A549 (cell line): ENCODE results near the gene PARD3B. TPM values are rescaled to one million over a fixed set of nuclear protein-coding genes. Genes with fewer than 3 reads are reported as not detected.

Experiments used
- ATAC-seq, 2 experiments: fragments of 200-7000 bp in 1 of 2; fragments of >200 bp in 1 of 2; cut with Nextera tagmentation in 1 of 2; cut with Tn5 transposase in 1 of 2; 3 replicates each; pipeline versions ENCODE4 v1.8.0 to v1.9.1; 2018 to 2020; ENCODE audit warnings: mild to moderate bottlenecking in 1 of 2, moderate library complexity in 1 of 2
- CTCF ChIA-PET: fragments of 300-600 bp; sonication (Branson Sonifier 250); formaldehyde crosslinking; extraction: SDS; loops from one replicate; lab custom pipeline; 2021; ENCODE audit warnings: antibody characterized with exemption, inconsistent platforms; lab: Yijun Ruan, JAX
- POLR2A ChIA-PET: fragments of 350-600 bp; formaldehyde crosslinking; extraction: SDS; loops from one replicate; lab custom pipeline; 2021; ENCODE audit warnings: antibody characterized with exemption, inconsistent platforms; lab: Yijun Ruan, JAX
- DNase-seq, 2 experiments: peaks; one replicate each; pipeline versions ENCODE4 v3.0.0 to v3.0.0-alpha.2; 2011 to 2016; ENCODE audit warnings: low read depth in 1 of 2, low spot score in 1 of 2
- FAIRE-seq: peaks from 2 replicates; lab custom pipeline; 2011; peaks lifted over from hg19 to GRCh38; lab: Jason Lieb, UNC
- H3K27ac ChIP-seq, 2 experiments: fragments of >200 bp; sonication (Bioruptor Twin); formaldehyde crosslinking; 3 replicates each; pipeline ENCODE4 v1.5.1; 2016 to 2017
- H3K4me1 ChIP-seq: fragments of >200 bp; sonication (Bioruptor Twin); formaldehyde crosslinking; 3 replicates; pipeline ENCODE4 v1.6.1; 2016
- H3K4me2 ChIP-seq: fragments of >200 bp; sonication (Bioruptor Twin); formaldehyde crosslinking; 3 replicates; pipeline ENCODE4 v1.6.1; 2016
- H3K4me3 ChIP-seq: fragments of >200 bp; sonication (Bioruptor Twin); formaldehyde crosslinking; 3 replicates; pipeline ENCODE4 v1.5.1; 2016
- H3K9me3 ChIP-seq: fragments of >200 bp; sonication (Bioruptor Twin); formaldehyde crosslinking; 3 replicates; pipeline ENCODE4 v1.6.1; 2016
- BHLHE40 ChIP-seq: IDR thresholded peaks from 2 replicates; pipeline ENCODE4 v1.6.1; 2012; ENCODE audit warnings: low read depth, low read length, inconsistent platforms
- CEBPB ChIP-seq, 2 experiments: fragments of >200 bp in 1 of 2; sonication (Bioruptor Twin) in 1 of 2; formaldehyde crosslinking in 1 of 2; IDR thresholded peaks; 2 replicates each; pipeline ENCODE4 v1.6.1; 2012 to 2016
- CHD4 ChIP-seq: fragments of 200-600 bp; sonication (generic); IDR thresholded peaks from 2 replicates; pipeline ENCODE4 v1.6.1; 2016; ENCODE audit warnings: antibody characterized with exemption, mild to moderate bottlenecking, borderline replicate concordance
- FOSL2 ChIP-seq, 2 experiments: fragments of 450-650 bp in 1 of 2; fragments of >200 bp in 1 of 2; sonication (Bioruptor Twin) in 1 of 2; formaldehyde crosslinking; IDR thresholded peaks; 2 replicates each; pipeline versions ENCODE4 v1.5.0 to v1.6.1; 2016 to 2020; ENCODE audit warnings: mild to moderate bottlenecking in 1 of 2, moderate library complexity in 1 of 2
- FOXS1 ChIP-seq: fragments of 250-450 bp; sonication (Bioruptor Pico); IDR thresholded peaks from 2 replicates; pipeline ENCODE4 v1.5.0; 2020; ENCODE audit warnings: mild to moderate bottlenecking, moderate library complexity
- HOXA7 ChIP-seq: fragments of 250-450 bp; sonication (Bioruptor Pico); IDR thresholded peaks from 2 replicates; pipeline ENCODE4 v1.5.0; 2020; ENCODE audit warnings: mild to moderate bottlenecking, moderate library complexity
- HOXB13 ChIP-seq: fragments of 250-450 bp; sonication (Bioruptor Pico); IDR thresholded peaks from 2 replicates; pipeline ENCODE4 v1.5.0; 2020; ENCODE audit warnings: low read depth, mild to moderate bottlenecking, moderate library complexity
- JUN ChIP-seq, 2 experiments: fragments of >200 bp; sonication (Bioruptor Twin); formaldehyde crosslinking; IDR thresholded peaks; 2 replicates in 1 of 2; 3 replicates in 1 of 2; pipeline ENCODE4 v1.6.1; 2016 to 2017
- JUNB ChIP-seq: fragments of >200 bp; sonication (Bioruptor Twin); formaldehyde crosslinking; IDR thresholded peaks from 2 replicates; pipeline ENCODE4 v1.6.1; 2016
- KDM1A ChIP-seq: fragments of 200-600 bp; sonication (generic); IDR thresholded peaks from 2 replicates; pipeline ENCODE4 v1.6.1; 2016; ENCODE audit warnings: low read depth, mild to moderate bottlenecking
- KDM5A ChIP-seq: fragments of 200-600 bp; sonication (generic); IDR thresholded peaks from 2 replicates; pipeline ENCODE4 v1.6.1; 2016; ENCODE audit warnings: antibody characterized with exemption, mild to moderate bottlenecking
- MAFK ChIP-seq: fragments of 450-650 bp; IDR thresholded peaks from 2 replicates; pipeline ENCODE4 v1.6.1; 2014; ENCODE audit not compliant: partially characterized antibody
- MYC ChIP-seq: IDR thresholded peaks from 2 replicates; pipeline ENCODE4 v1.6.1; 2012; ENCODE audit warnings: mild to moderate bottlenecking, inconsistent platforms, low read length, improper control_type of control experiment, borderline replicate concordance
- NFE2L2 ChIP-seq: fragments of 150-350 bp; conservative IDR thresholded peaks from 2 replicates; pipeline ENCODE4 v1.6.1; 2014; ENCODE audit warnings: low read length
- PHF8 ChIP-seq: fragments of 200-600 bp; sonication (generic); IDR thresholded peaks from 2 replicates; pipeline ENCODE4 v1.6.1; 2016; ENCODE audit warnings: low read depth, mild to moderate bottlenecking, antibody characterized with exemption, moderate library complexity, borderline replicate concordance
- POLR2A ChIP-seq: IDR thresholded peaks from 2 replicates; pipeline ENCODE4 v1.6.1; 2012; ENCODE audit warnings: mild to moderate bottlenecking, low read length
- RAD21 ChIP-seq, 2 experiments: fragments of >200 bp in 1 of 2; sonication (Bioruptor Twin) in 1 of 2; formaldehyde crosslinking in 1 of 2; IDR thresholded peaks in 1 of 2; conservative IDR thresholded peaks in 1 of 2; 2 replicates in 1 of 2; 3 replicates in 1 of 2; pipeline ENCODE4 v1.6.1; 2012 to 2018; ENCODE audit warnings: inconsistent platforms in 1 of 2
- RARB ChIP-seq: fragments of 250-450 bp; sonication (Bioruptor Pico); IDR thresholded peaks from 2 replicates; pipeline ENCODE4 v1.8.0; 2021; ENCODE audit warnings: mild to moderate bottlenecking, moderate library complexity
- RCOR1 ChIP-seq: fragments of 150-350 bp; IDR thresholded peaks from 2 replicates; pipeline ENCODE4 v1.6.1; 2014; ENCODE audit warnings: antibody characterized with exemption, low read length, low read depth
- RNF2 ChIP-seq: fragments of 200-600 bp; sonication (generic); IDR thresholded peaks from 2 replicates; pipeline ENCODE4 v1.6.1; 2016; ENCODE audit warnings: low read depth, mild to moderate bottlenecking, antibody characterized with exemption, moderate library complexity, borderline replicate concordance
- SMC3 ChIP-seq: fragments of >200 bp; sonication (Bioruptor Twin); formaldehyde crosslinking; IDR thresholded peaks from 3 replicates; pipeline ENCODE4 v1.6.1; 2018; ENCODE audit warnings: inconsistent platforms
- SREBF2 ChIP-seq: fragments of 450-650 bp; IDR thresholded peaks from 2 replicates; pipeline ENCODE4 v1.6.1; 2014; ENCODE audit warnings: mild to moderate bottlenecking, moderate library complexity
- TFCP2L1 ChIP-seq: fragments of 250-450 bp; sonication (Bioruptor Pico); IDR thresholded peaks from 2 replicates; pipeline ENCODE4 v1.5.0; 2021; ENCODE audit warnings: mild to moderate bottlenecking
- TP53 ChIP-seq: fragments of 250-450 bp; sonication (Bioruptor Pico); IDR thresholded peaks from 2 replicates; pipeline ENCODE4 v1.5.0; 2021; ENCODE audit warnings: mild to moderate bottlenecking, moderate library complexity
- ZC3H11A ChIP-seq: fragments of 450-650 bp; IDR thresholded peaks from 2 replicates; pipeline ENCODE4 v1.6.1; 2014; ENCODE audit warnings: antibody characterized with exemption, mild to moderate bottlenecking
- ZFP36 ChIP-seq: fragments of 450-650 bp; IDR thresholded peaks from 2 replicates; pipeline ENCODE4 v1.6.1; 2014; ENCODE audit warnings: borderline replicate concordance; ENCODE audit not compliant: partially characterized antibody
- ZNF302 ChIP-seq: fragments of 250-450 bp; sonication (Bioruptor Pico); IDR thresholded peaks from 2 replicates; pipeline ENCODE4 v1.9.0; 2021; ENCODE audit warnings: inconsistent platforms, mild to moderate bottlenecking, moderate library complexity
- ZSCAN20 ChIP-seq: fragments of 250-450 bp; sonication (Bioruptor Pico); IDR thresholded peaks from 2 replicates; pipeline ENCODE4 v1.8.0; 2022; ENCODE audit warnings: mild to moderate bottlenecking, moderate library complexity
- WGBS: methylation state at CpG from one replicate; pipeline ENCODE4 v1.1.6; 2017; ENCODE audit errors: missing lambda C conversion rate; 5-methylcytosine and 5-hydroxymethylcytosine counted together
- polyA plus RNA-seq, 4 experiments: library from polyadenylated mRNA; depleted of rRNA in 3 of 4; stranded (reverse); fragments of >200 nt; fragmentation: RNase III in 1 of 4; extraction: RNeasy Plus Mini Kit Qiagen cat#74134 plus additional on column Dnase treatment in 1 of 4; gene quantifications; 2 replicates in 3 of 4; 3 replicates in 1 of 4; pipeline ENCODE4 v1.2.3, GENCODE V29; 2011 to 2017
- TF ChIP-seq, protein P1 (sequence below): fragments of >200 bp; sonication (Bioruptor Twin); formaldehyde crosslinking; IDR thresholded peaks from 2 replicates; pipeline ENCODE4 v1.6.1; 2016
- TF ChIP-seq, protein P2 (sequence below): fragments of 250-450 bp; sonication (Bioruptor Pico); IDR thresholded peaks from 2 replicates; pipeline ENCODE4 v1.5.0; 2020; ENCODE audit warnings: low read depth, mild to moderate bottlenecking, moderate library complexity
- TF ChIP-seq, protein P3 (sequence below): IDR thresholded peaks from 2 replicates; pipeline ENCODE4 v1.6.1; 2012
- TF ChIP-seq, protein P4 (sequence below): fragments of >200 bp; sonication (Bioruptor Twin); formaldehyde crosslinking; IDR thresholded peaks from 3 replicates; pipeline ENCODE4 v1.6.1; 2016
- TF ChIP-seq, protein P5 (sequence below): fragments of 450-650 bp; IDR thresholded peaks from 2 replicates; pipeline ENCODE4 v1.6.1; 2014; ENCODE audit warnings: antibody characterized with exemption

The PARD3B gene
- polyA plus RNA-seq, 2 of the 4 experiments (the other 2 are of a cell fraction) = 1.2 to 2.4 TPM

DNA sequence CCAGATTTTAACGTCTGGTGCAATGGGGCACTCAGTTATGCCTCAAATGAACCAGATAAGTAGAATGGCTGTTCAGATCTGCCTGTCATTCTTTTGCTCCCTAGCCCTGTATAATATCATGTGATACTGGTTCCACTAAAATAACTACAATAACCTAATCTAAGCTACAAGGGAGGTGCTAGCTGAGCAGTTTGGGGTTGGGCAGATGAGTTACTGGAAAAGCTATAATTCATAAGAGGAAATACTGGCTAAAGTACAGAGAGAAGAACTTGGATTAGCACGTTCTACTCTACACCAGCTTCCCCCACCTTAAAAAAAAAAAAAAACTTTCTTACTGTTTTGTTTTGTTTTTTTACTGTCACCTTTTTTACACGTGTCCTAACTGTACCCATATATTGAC is 953.7 kb downstream of the PARD3B start:
- FAIRE-seq (no peak), DNase-seq (no peak), ATAC-seq (no peak)
- Histone ChIP-seq H3K4me3 (no peak overlapping the region), H3K27ac (no peak overlapping the region), H3K9me3 (no peaks in the 10 kb centered on the region), H3K4me1 (no peaks in the 10 kb centered on the region), H3K4me2 (no peak overlapping the region)
- CTCF ChIA-PET = no interaction called here
- POLR2A ChIA-PET = no interaction called here
- TF ChIP-seq CHD4 = no peak
- no peak for TF ChIP-seq PHF8
- TF ChIP-seq RAD21 (conservative IDR thresholded peaks at IDR 0.05 in 1 of 2, IDR thresholded peaks at IDR 0.05 in 1 of 2) = no peak
- TF ChIP-seq KDM5A = no peak
- TF ChIP-seq JUNB = no peak
- TF ChIP-seq TFCP2L1 (CRISPR knock-in tag) = no peak
- TF ChIP-seq SMC3 = no peak
- TF ChIP-seq SREBF2 = no peak
- TF ChIP-seq TP53 (CRISPR knock-in tag) = no peak
- no peak for TF ChIP-seq CEBPB (IDR thresholded peaks at IDR 0.05)
- TF ChIP-seq KDM1A = no peak
- TF ChIP-seq FOXS1 (CRISPR knock-in tag) = no peak
- TF ChIP-seq, protein P1, sequence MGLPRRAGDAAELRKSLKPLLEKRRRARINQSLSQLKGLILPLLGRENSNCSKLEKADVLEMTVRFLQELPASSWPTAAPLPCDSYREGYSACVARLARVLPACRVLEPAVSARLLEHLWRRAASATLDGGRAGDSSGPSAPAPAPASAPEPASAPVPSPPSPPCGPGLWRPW = no peak
- TF ChIP-seq, protein P2, sequence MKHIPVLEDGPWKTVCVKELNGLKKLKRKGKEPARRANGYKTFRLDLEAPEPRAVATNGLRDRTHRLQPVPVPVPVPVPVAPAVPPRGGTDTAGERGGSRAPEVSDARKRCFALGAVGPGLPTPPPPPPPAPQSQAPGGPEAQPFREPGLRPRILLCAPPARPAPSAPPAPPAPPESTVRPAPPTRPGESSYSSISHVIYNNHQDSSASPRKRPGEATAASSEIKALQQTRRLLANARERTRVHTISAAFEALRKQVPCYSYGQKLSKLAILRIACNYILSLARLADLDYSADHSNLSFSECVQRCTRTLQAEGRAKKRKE (CRISPR knock-in tag) = no peak
- no peak for TF ChIP-seq BHLHE40
- TF ChIP-seq JUN (IDR thresholded peaks at IDR 0.05) = no peak
- TF ChIP-seq, protein P3, sequence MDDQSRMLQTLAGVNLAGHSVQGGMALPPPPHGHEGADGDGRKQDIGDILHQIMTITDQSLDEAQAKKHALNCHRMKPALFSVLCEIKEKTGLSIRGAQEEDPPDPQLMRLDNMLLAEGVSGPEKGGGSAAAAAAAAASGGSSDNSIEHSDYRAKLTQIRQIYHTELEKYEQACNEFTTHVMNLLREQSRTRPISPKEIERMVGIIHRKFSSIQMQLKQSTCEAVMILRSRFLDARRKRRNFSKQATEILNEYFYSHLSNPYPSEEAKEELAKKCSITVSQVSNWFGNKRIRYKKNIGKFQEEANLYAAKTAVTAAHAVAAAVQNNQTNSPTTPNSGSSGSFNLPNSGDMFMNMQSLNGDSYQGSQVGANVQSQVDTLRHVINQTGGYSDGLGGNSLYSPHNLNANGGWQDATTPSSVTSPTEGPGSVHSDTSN = no peak
- TF ChIP-seq HOXB13 (CRISPR knock-in tag) = no peak
- no peak for TF ChIP-seq ZFP36
- TF ChIP-seq, protein P4, sequence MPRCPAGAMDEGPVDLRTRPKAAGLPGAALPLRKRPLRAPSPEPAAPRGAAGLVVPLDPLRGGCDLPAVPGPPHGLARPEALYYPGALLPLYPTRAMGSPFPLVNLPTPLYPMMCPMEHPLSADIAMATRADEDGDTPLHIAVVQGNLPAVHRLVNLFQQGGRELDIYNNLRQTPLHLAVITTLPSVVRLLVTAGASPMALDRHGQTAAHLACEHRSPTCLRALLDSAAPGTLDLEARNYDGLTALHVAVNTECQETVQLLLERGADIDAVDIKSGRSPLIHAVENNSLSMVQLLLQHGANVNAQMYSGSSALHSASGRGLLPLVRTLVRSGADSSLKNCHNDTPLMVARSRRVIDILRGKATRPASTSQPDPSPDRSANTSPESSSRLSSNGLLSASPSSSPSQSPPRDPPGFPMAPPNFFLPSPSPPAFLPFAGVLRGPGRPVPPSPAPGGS = no peak
- 28% methylated on average over 3 of the region's 3 CpGs for WGBS

DNA sequence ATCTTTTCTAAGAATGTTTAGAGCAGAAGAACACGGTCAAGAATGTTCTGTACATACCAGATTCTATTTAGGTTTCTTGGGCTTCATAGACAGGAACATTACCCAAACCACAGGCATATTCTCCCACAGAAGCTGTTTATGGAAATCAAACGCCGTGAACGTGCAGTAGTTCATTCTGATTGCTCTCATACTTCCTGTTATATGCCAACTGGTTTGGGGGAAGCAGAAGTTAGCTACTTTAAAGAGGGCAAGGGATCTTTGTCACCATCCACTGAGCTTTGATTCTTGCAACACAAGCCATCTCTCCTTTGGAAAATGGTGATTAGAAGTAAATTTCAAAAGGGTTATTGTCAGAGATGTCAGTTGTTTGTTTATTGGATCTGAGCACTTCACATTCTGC is 954.8 kb downstream of the PARD3B start:
- CTCF ChIA-PET = interaction anchor here (0.7 kb wide), 1 partner anchor 9 kb away, joined by 3 read pairs; no protein-coding TSS in a partner anchor
- no peak for FAIRE-seq
- no peaks in the 10 kb centered on the region for H3K9me3 ChIP-seq
- ATAC-seq = no peak
- no peak overlapping the region for H3K4me2 ChIP-seq
- H3K4me1 ChIP-seq = no peaks in the 10 kb centered on the region
- H3K27ac ChIP-seq = no peak overlapping the region
- H3K4me3 ChIP-seq = no peak overlapping the region
- no peak for DNase-seq
- TF ChIP-seq RNF2 (no peak), RAD21 (conservative IDR thresholded peaks at IDR 0.05 in 1 of 2, IDR thresholded peaks at IDR 0.05 in 1 of 2) (no peak)
- WGBS = 48% methylated on average over 4 of the region's 4 CpGs
- POLR2A ChIA-PET = no interaction called here

DNA sequence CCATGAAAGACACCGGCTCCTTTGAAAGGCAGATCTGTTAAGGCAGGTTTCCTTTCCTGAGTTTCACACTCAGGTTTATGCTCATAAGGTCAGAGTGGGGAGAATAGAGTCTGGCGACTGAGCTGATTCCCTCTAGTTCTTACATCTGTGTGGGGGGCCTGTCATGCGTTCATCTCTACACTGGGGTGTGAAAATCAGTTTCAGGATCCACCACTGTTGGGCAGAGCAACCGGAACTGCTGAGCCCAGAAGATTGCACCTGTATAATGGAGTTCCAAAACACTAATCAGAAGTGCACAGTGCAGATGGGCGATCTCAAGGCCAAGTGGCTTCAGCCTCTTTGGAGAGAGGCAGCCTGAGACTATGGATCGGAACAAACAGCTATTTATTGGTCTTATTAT is 955.7 kb downstream of the PARD3B start:
- H3K4me1 ChIP-seq = no peaks in the 10 kb centered on the region
- no peak overlapping the region for H3K4me2 ChIP-seq
- no peak for DNase-seq
- no peaks in the 10 kb centered on the region for H3K9me3 ChIP-seq
- ChIA-PET POLR2A (interaction anchor here (0.7 kb wide), 1 partner anchor 149 kb away, joined by 5 read pairs; no protein-coding TSS in a partner anchor), CTCF (interaction anchor here (0.7 kb wide), 1 partner anchor 8 kb away, joined by 3 read pairs; no protein-coding TSS in a partner anchor)
- H3K27ac ChIP-seq = no peak overlapping the region
- H3K4me3 ChIP-seq = no peak overlapping the region
- no peak for ATAC-seq
- WGBS = 52% methylated on average over 6 of the region's 6 CpGs
- FAIRE-seq = no peak
- no peak for TF ChIP-seq TFCP2L1 (CRISPR knock-in tag)
- TF ChIP-seq ZC3H11A = no peak
- no peak for TF ChIP-seq POLR2A
- no peak for TF ChIP-seq ZNF302 (CRISPR knock-in tag)
- no peak for TF ChIP-seq HOXA7 (CRISPR knock-in tag)
- no peak for TF ChIP-seq MYC
- TF ChIP-seq ZSCAN20 = no peak
- TF ChIP-seq RARB = no peak
- no peak for TF ChIP-seq RCOR1
- no peak for TF ChIP-seq FOXS1 (CRISPR knock-in tag)
- no peak for TF ChIP-seq NFE2L2
- TF ChIP-seq, protein P5, sequence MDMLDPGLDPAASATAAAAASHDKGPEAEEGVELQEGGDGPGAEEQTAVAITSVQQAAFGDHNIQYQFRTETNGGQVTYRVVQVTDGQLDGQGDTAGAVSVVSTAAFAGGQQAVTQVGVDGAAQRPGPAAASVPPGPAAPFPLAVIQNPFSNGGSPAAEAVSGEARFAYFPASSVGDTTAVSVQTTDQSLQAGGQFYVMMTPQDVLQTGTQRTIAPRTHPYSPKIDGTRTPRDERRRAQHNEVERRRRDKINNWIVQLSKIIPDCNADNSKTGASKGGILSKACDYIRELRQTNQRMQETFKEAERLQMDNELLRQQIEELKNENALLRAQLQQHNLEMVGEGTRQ = no peak
- no peak for TF ChIP-seq FOSL2 (IDR thresholded peaks at IDR 0.05)
- TF ChIP-seq FOSL2 (CRISPR knock-in tag; IDR thresholded peaks at IDR 0.05) = no peak
- no peak for TF ChIP-seq SMC3
- TF ChIP-seq RAD21 (conservative IDR thresholded peaks at IDR 0.05 in 1 of 2, IDR thresholded peaks at IDR 0.05 in 1 of 2) = no peak
- TF ChIP-seq MAFK = no peak
